Measurements from ENCODE around the gene SPATS1.

Gene SPATS1

DNA sequence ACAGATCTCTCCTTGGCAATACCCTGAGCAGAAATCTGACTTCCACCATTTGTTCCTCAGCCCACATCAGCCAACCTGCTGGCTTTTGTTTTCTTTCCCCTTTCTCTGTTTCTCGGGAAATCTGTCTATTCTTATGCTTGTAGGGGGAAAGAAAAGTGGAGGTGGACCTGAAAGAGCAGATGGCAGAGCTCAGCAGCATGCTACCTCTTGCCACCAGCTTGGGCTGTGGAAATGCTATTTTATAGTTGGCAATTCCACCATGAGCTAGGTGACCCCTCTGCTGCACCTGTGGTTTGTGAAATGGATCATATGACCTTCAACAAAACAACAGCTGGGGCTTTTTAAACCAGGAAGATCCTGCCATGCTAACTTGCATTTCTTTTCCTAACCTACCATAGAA lies 6.8 kb upstream of the SPATS1 start:
- Histone ChIP-seq H4K8ac (ENCODE audit: low read depth, low read length) (no peak overlapping the region), H3K4me1 (ENCODE audit: control insufficient read depth in 2 of 2, insufficient read depth in 1 of 2, low read depth in 1 of 2, low read length in 2 of 2) (peaks cover 0 to 11% of the 10 kb centered on the region in 2 donors), H2BK12ac (ENCODE audit: low read length) (no peak overlapping the region), H3K4ac (ENCODE audit: low read length) (no peak overlapping the region), H3K9me3 (replicated peaks in 1 of 2; ENCODE audit: control insufficient read depth in 2 of 2, insufficient read depth in 1 of 2, low read depth in 1 of 2, low read length in 2 of 2) (no peaks in the 10 kb centered on the region), H3K23ac (ENCODE audit: low read depth, low read length, poor library complexity) (no peak overlapping the region), H3K4me2 (ENCODE audit: insufficient read depth, low read length, poor library complexity, severe bottlenecking) (no peak overlapping the region), H3K27ac (replicated peaks; ENCODE audit: low read length) (no peak overlapping the region), H2AFZ (ENCODE audit: low read length) (no peak overlapping the region), H3K36me3 (replicated peaks in 1 of 2; ENCODE audit: control insufficient read depth in 2 of 2, insufficient read depth in 2 of 2, low read length in 2 of 2) (no peaks in the 10 kb centered on the region), H2BK120ac (ENCODE audit: low read depth, low read length) (no peak overlapping the region), H2AK5ac (ENCODE audit: low read depth, low read length) (no peak overlapping the region), H2BK5ac (ENCODE audit: low read length) (no peak overlapping the region), H3K4me3 (ENCODE audit: low read length in 2 of 2) (no peak overlapping the region), H4K91ac (ENCODE audit: low read depth, low read length, poor library complexity) (no peak overlapping the region), H3K9ac (ENCODE audit: low read depth, low read length, poor library complexity) (no peak overlapping the region), H2BK15ac (ENCODE audit: low read length) (no peak overlapping the region), H3K79me1 (ENCODE audit: low read depth, low read length) (no peaks in the 10 kb centered on the region), H3K14ac (ENCODE audit: low read length) (no peak overlapping the region), H3K18ac (ENCODE audit: low read length) (no peak overlapping the region), H3K27me3 (ENCODE audit: control insufficient read depth in 3 of 3, insufficient read depth in 3 of 3, low read depth in 1 of 3, low read length in 3 of 3) (peaks cover 0 to 29% (median 0%) of the 10 kb centered on the region in 3 experiments)
- no peak for DNase-seq (ENCODE audit: low spot score)
- whole genome bisulfite sequencing, 2 donors (ENCODE audit: extremely low coverage in 2 of 2, insufficient read length in 2 of 2, insufficient replicate concordance in 1 of 2) = no CpG with 5 or more reads among the region's 1 CpG

DNA sequence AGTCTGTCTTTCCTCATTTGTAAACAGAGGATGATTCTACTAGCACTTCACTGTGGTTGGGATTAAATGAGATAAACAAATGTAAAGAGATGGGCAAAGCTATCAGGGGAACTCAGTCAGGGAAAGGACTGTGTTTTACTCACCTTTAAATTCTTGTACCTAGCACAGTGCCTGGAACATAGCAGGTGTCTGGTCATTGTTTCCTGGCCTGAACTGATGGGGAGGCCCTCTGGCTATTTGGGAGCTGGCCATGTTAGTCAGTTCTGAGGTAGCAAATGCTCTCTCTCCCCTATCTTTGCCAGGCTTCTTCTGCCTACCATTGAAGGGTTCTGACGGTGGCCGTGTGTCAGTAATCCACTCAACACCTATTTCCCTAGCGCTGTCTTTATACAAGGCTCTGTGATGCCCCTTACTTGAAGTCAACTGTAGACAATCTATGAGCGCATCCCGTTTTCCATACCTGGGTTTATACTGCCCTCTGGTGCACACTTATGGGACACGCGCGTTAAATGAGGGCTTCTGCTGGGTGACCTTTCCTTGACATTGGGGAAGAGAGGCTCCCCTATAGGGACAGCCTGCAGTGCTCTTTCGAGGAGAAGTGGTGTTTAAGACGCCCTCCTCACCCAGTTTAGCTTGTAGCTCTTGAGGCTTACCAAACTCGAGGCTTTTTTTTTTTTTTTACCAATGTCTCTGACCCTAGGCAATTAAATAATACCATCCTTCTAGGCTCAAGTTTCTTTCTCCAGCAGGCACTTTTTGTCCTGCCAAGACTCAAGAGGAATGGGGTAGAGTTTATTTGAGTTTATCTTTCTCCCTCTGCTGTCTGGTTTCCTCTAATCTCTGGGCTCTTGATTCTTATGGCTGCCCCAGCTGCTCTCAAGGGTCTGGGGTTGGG lies 4.0 kb upstream of the SPATS1 start:
- Histone ChIP-seq H4K91ac (ENCODE audit: low read depth, low read length, poor library complexity) (no peak overlapping the region), H4K8ac (ENCODE audit: low read depth, low read length) (no peak overlapping the region), H2BK120ac (ENCODE audit: low read depth, low read length) (no peak overlapping the region), H3K14ac (ENCODE audit: low read length) (no peak overlapping the region), H2AFZ (ENCODE audit: low read length) (peak overlapping the region; percentile 4), H3K9ac (ENCODE audit: low read depth, low read length, poor library complexity) (no peak overlapping the region), H3K9me3 (replicated peaks in 1 of 2; ENCODE audit: control insufficient read depth in 2 of 2, insufficient read depth in 1 of 2, low read depth in 1 of 2, low read length in 2 of 2) (peaks cover 0 to 2% of the 10 kb centered on the region in 2 donors), H3K18ac (ENCODE audit: low read length) (no peak overlapping the region), H3K4ac (ENCODE audit: low read length) (no peak overlapping the region), H3K27ac (replicated peaks; ENCODE audit: low read length) (no peak overlapping the region), H2BK5ac (ENCODE audit: low read length) (no peak overlapping the region), H3K79me1 (ENCODE audit: low read depth, low read length) (no peaks in the 10 kb centered on the region), H2BK15ac (ENCODE audit: low read length) (peak overlapping the region; percentile 42), H3K4me2 (ENCODE audit: insufficient read depth, low read length, poor library complexity, severe bottlenecking) (no peak overlapping the region), H3K4me3 (ENCODE audit: low read length in 2 of 2) (no peak overlapping the region), H3K23ac (ENCODE audit: low read depth, low read length, poor library complexity) (no peak overlapping the region), H3K4me1 (ENCODE audit: control insufficient read depth in 2 of 2, insufficient read depth in 1 of 2, low read depth in 1 of 2, low read length in 2 of 2) (peaks cover 0 to 25% of the 10 kb centered on the region in 2 donors), H2BK12ac (ENCODE audit: low read length) (no peak overlapping the region), H2AK5ac (ENCODE audit: low read depth, low read length) (no peak overlapping the region), H3K36me3 (replicated peaks in 1 of 2; ENCODE audit: control insufficient read depth in 2 of 2, insufficient read depth in 2 of 2, low read length in 2 of 2) (no peaks in the 10 kb centered on the region), H3K27me3 (ENCODE audit: control insufficient read depth in 3 of 3, insufficient read depth in 3 of 3, low read depth in 1 of 3, low read length in 3 of 3) (peaks cover 0 to 37% (median 5%) of the 10 kb centered on the region in 3 experiments)
- peak; percentile 72 for DNase-seq (ENCODE audit: low spot score)
- whole genome bisulfite sequencing, 2 donors (ENCODE audit: extremely low coverage in 2 of 2, insufficient read length in 2 of 2, insufficient replicate concordance in 1 of 2) = no CpG with 5 or more reads among the region's 11 CpGs

DNA sequence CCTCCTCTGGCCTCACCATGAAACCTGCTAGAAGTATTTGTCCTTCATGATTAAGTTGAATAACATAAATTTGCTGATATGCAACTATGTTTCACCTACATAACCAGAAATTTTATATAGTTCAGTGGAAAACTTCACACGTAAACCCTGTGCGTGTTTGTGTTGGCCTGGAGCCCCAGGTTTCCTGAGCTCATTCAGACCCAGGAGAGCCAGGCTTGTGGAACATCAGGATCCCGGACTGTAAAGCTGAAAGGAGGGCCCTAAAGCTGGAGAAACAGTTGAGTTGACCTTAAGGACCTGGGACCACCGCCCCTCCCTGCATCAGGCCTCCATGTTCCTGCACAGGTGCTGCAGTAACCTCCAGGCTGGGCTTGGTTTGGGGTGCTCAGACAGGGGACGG lies 3.1 kb upstream of the SPATS1 start:
- H2BK5ac ChIP-seq (ENCODE audit: low read length) = peak overlapping the region; percentile 9
- no CpG with 5 or more reads among the region's 5 CpGs for WGBS, 2 donors (ENCODE audit: extremely low coverage in 2 of 2, insufficient read length in 2 of 2, insufficient replicate concordance in 1 of 2)
- H3K4me1 ChIP-seq (ENCODE audit: control insufficient read depth in 2 of 2, insufficient read depth in 1 of 2, low read depth in 1 of 2, low read length in 2 of 2) = peaks cover 0 to 25% of the 10 kb centered on the region in 2 donors
- no peak overlapping the region for H2BK12ac ChIP-seq (ENCODE audit: low read length)
- no peak overlapping the region for H3K4me2 ChIP-seq (ENCODE audit: insufficient read depth, low read length, poor library complexity, severe bottlenecking)
- H3K23ac ChIP-seq (ENCODE audit: low read depth, low read length, poor library complexity) = peak overlapping the region; percentile 57
- H3K4me3 ChIP-seq (ENCODE audit: low read length in 2 of 2) = no peak overlapping the region
- H3K27me3 ChIP-seq (ENCODE audit: control insufficient read depth in 3 of 3, insufficient read depth in 3 of 3, low read depth in 1 of 3, low read length in 3 of 3) = peaks cover 0 to 39% (median 5%) of the 10 kb centered on the region in 3 experiments
- H2AK5ac ChIP-seq (ENCODE audit: low read depth, low read length) = peak overlapping the region; percentile 44
- H3K36me3 ChIP-seq (replicated peaks in 1 of 2; ENCODE audit: control insufficient read depth in 2 of 2, insufficient read depth in 2 of 2, low read length in 2 of 2) = no peaks in the 10 kb centered on the region
- H4K8ac ChIP-seq (ENCODE audit: low read depth, low read length) = no peak overlapping the region
- no peaks in the 10 kb centered on the region for H3K79me1 ChIP-seq (ENCODE audit: low read depth, low read length)
- no peak overlapping the region for H2BK120ac ChIP-seq (ENCODE audit: low read depth, low read length)
- H2AFZ ChIP-seq (ENCODE audit: low read length) = no peak overlapping the region
- H4K91ac ChIP-seq (ENCODE audit: low read depth, low read length, poor library complexity) = peak overlapping the region; percentile 10
- no peak for DNase-seq (ENCODE audit: low spot score)
- no peak overlapping the region for H3K4ac ChIP-seq (ENCODE audit: low read length)
- H3K27ac ChIP-seq (replicated peaks; ENCODE audit: low read length) = no peak overlapping the region
- H3K18ac ChIP-seq (ENCODE audit: low read length) = no peak overlapping the region
- H2BK15ac ChIP-seq (ENCODE audit: low read length) = peak overlapping the region; percentile 80
- no peak overlapping the region for H3K14ac ChIP-seq (ENCODE audit: low read length)
- no peak overlapping the region for H3K9ac ChIP-seq (ENCODE audit: low read depth, low read length, poor library complexity)
- peaks cover 0 to 2% of the 10 kb centered on the region in 2 donors for H3K9me3 ChIP-seq (replicated peaks in 1 of 2; ENCODE audit: control insufficient read depth in 2 of 2, insufficient read depth in 1 of 2, low read depth in 1 of 2, low read length in 2 of 2)

DNA sequence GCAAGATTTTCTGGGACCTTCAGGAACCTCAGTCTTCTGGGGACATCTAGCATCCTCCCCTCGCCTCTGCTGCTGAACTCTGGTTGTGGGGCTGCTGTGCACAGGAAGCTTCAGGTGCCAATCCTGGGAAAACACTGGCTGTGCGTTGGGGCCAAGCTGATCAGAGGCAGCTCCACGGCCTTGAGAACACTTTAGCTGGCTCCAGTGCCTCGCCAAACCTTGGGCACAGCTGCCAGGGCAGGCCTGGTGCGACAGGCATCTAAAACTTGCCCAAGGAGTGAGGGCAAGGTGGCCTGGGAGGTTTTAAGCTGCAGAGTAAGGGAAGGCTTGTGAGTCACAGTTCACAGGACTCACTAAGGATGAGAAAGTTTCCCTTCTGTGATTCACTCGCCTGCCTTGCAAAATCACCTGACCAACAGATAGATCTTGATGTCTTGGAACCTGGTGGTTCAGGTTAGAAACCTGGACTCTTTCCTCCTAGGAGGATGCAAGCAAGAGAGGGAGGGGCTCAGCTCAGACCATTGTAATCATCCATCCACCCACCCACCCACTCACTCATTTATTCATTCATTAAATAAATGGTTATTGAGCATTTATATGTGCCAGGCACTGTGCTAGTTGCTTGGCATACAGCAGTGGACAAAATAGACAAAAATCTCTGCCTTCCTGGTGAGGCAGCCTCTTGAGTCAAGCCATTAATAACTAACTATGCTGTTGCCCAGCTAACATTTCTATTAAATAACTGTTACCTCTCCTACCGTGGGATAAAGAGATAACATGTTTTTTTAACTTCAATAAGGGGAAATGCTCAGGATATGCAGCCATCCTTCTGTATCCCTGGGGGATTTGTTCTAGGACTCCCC lies 2.5 kb upstream of the SPATS1 start:
- no peak overlapping the region for H3K23ac ChIP-seq (ENCODE audit: low read depth, low read length, poor library complexity)

More for the DNA sequence above, 2.5 kb upstream of the SPATS1 start:
- DNase-seq (ENCODE audit: low spot score) = no peak
- Histone ChIP-seq H3K9ac (ENCODE audit: low read depth, low read length, poor library complexity) (no peak overlapping the region), H2BK15ac (ENCODE audit: low read length) (peak overlapping the region; percentile 80), H3K4me3 (ENCODE audit: low read length in 2 of 2) (no peak overlapping the region), H3K4ac (ENCODE audit: low read length) (no peak overlapping the region), H2BK5ac (ENCODE audit: low read length) (peak overlapping the region; percentile 9), H3K79me1 (ENCODE audit: low read depth, low read length) (no peaks in the 10 kb centered on the region), H2BK12ac (ENCODE audit: low read length) (no peak overlapping the region), H3K4me2 (ENCODE audit: insufficient read depth, low read length, poor library complexity, severe bottlenecking) (no peak overlapping the region), H4K8ac (ENCODE audit: low read depth, low read length) (no peak overlapping the region), H3K27ac (replicated peaks; ENCODE audit: low read length) (no peak overlapping the region), H3K36me3 (replicated peaks in 1 of 2; ENCODE audit: control insufficient read depth in 2 of 2, insufficient read depth in 2 of 2, low read length in 2 of 2) (no peaks in the 10 kb centered on the region), H3K9me3 (replicated peaks in 1 of 2; ENCODE audit: control insufficient read depth in 2 of 2, insufficient read depth in 1 of 2, low read depth in 1 of 2, low read length in 2 of 2) (peaks cover 0 to 2% of the 10 kb centered on the region in 2 donors), H3K27me3 (ENCODE audit: control insufficient read depth in 3 of 3, insufficient read depth in 3 of 3, low read depth in 1 of 3, low read length in 3 of 3) (peaks cover 0 to 46% (median 7%) of the 10 kb centered on the region in 3 experiments), H3K4me1 (ENCODE audit: control insufficient read depth in 2 of 2, insufficient read depth in 1 of 2, low read depth in 1 of 2, low read length in 2 of 2) (peaks cover 0 to 25% of the 10 kb centered on the region in 2 donors), H3K18ac (ENCODE audit: low read length) (no peak overlapping the region), H2AK5ac (ENCODE audit: low read depth, low read length) (peak overlapping the region; percentile 44), H3K14ac (ENCODE audit: low read length) (no peak overlapping the region), H4K91ac (ENCODE audit: low read depth, low read length, poor library complexity) (no peak overlapping the region), H2BK120ac (ENCODE audit: low read depth, low read length) (no peak overlapping the region), H2AFZ (ENCODE audit: low read length) (no peak overlapping the region)
- no CpG with 5 or more reads among the region's 7 CpGs for WGBS, 2 donors (ENCODE audit: extremely low coverage in 2 of 2, insufficient read length in 2 of 2, insufficient replicate concordance in 1 of 2)
